SK-N-SH (cell line): Measurements from ENCODE around the gene SH3RF1. TPM values are rescaled to one million over a fixed set of nuclear protein-coding genes. Genes with fewer than 3 reads are reported as not detected.

ENCODE experiments used
- CTCF ChIA-PET: fragments of 300-600, 350-600 bp; formaldehyde crosslinking; extraction: SDS; loops from one replicate; lab custom pipeline; 2021; lab: Yijun Ruan, JAX
- POLR2A ChIA-PET: fragments of 350-600 bp; sonication (Branson Sonifier 250); formaldehyde crosslinking; extraction: SDS; loops from one replicate; lab custom pipeline; 2020; ENCODE audit warnings: antibody characterized with exemption, inconsistent platforms; lab: Yijun Ruan, JAX
- DNase-seq: peaks from one replicate; pipeline ENCODE4 v3.0.0; 2012
- H2AFZ ChIP-seq: fragments of 200-600 bp; sonication (generic); 2 replicates; pipeline ENCODE4 v1.8.1; 2016; ENCODE audit warnings: antibody characterized with exemption, mild to moderate bottlenecking, low read depth
- H3F3A ChIP-seq: fragments of 200-600 bp; sonication (generic); replicated peaks from 2 replicates; pipeline ENCODE3; 2016; ENCODE audit warnings: antibody characterized with exemption, mild to moderate bottlenecking; ENCODE audit not compliant: insufficient read depth
- H3K27ac ChIP-seq, 2 experiments: fragments of 200-500 bp in 1 of 2; fragments of 200-600 bp in 1 of 2; sonication (Bioruptor generic) in 1 of 2; sonication (generic), shearing (Covaris generic) in 1 of 2; 2 replicates each; pipeline versions ENCODE4 v1.5.1 to v1.6.1; 2014 to 2016; ENCODE audit warnings: low read depth in 2 of 2, inconsistent platforms in 1 of 2, low read length in 1 of 2, mild to moderate bottlenecking in 1 of 2, mixed read lengths in 1 of 2
- H3K27me3 ChIP-seq: fragments of 200-600 bp; sonication (generic), shearing (Covaris generic); 2 replicates; pipeline ENCODE4 v1.6.1; 2016; ENCODE audit warnings: mixed run types; ENCODE audit not compliant: insufficient read depth
- H3K36me3 ChIP-seq, 2 experiments: fragments of 200-500 bp in 1 of 2; fragments of 200-600 bp in 1 of 2; sonication (Bioruptor generic) in 1 of 2; sonication (generic) in 1 of 2; replicated peaks in 1 of 2; 2 replicates each; pipeline versions ENCODE3 to v1.5.1; 2014 to 2016; ENCODE audit warnings: low read length in 1 of 2, mild to moderate bottlenecking in 1 of 2; ENCODE audit not compliant: insufficient read depth in 2 of 2, control insufficient read depth in 1 of 2
- H3K4me1 ChIP-seq, 2 experiments: fragments of 200-500 bp in 1 of 2; fragments of 200-600 bp in 1 of 2; sonication (Bioruptor generic) in 1 of 2; sonication (generic), shearing (Covaris generic) in 1 of 2; 2 replicates each; pipeline versions ENCODE4 v1.5.1 to v1.6.1; 2014 to 2016; ENCODE audit warnings: low read depth in 1 of 2, low read length in 1 of 2, mixed run types in 1 of 2; ENCODE audit not compliant: insufficient read depth in 2 of 2, control insufficient read depth in 1 of 2
- H3K4me2 ChIP-seq: fragments of 200-600 bp; sonication (generic), shearing (Covaris generic); 2 replicates; pipeline ENCODE4 v1.6.1; 2017; ENCODE audit warnings: mixed run types
- H3K4me3 ChIP-seq, 2 experiments: fragments of 200-500 bp in 1 of 2; fragments of 200-600 bp in 1 of 2; sonication (Bioruptor generic) in 1 of 2; sonication (generic), shearing (Covaris generic) in 1 of 2; 2 replicates each; pipeline versions ENCODE4 v1.5.1 to v1.8.1; 2014 to 2016; ENCODE audit warnings: low read depth in 2 of 2, inconsistent platforms in 1 of 2, low read length in 1 of 2, mild to moderate bottlenecking in 1 of 2, mixed read lengths in 1 of 2, moderate library complexity in 1 of 2
- H3K79me2 ChIP-seq: fragments of 200-600 bp; sonication (generic); 2 replicates; pipeline ENCODE4 v1.8.1; 2017; ENCODE audit warnings: mild to moderate bottlenecking; ENCODE audit not compliant: insufficient read depth
- H3K9ac ChIP-seq: fragments of 200-600 bp; sonication (generic); 2 replicates; pipeline ENCODE4 v1.6.1; 2017; ENCODE audit warnings: mixed run types
- H3K9me2 ChIP-seq: fragments of 200-600 bp; sonication (generic); 2 replicates; pipeline ENCODE4 v1.6.1; 2017; ENCODE audit warnings: mixed run types
- H3K9me3 ChIP-seq: fragments of 200-600 bp; sonication (generic); 2 replicates; pipeline ENCODE4 v1.6.1; 2017; ENCODE audit warnings: mixed run types, mild to moderate bottlenecking, moderate library complexity
- H4K20me1 ChIP-seq: fragments of 200-600 bp; sonication (generic); 2 replicates; pipeline ENCODE4 v1.6.1; 2017; ENCODE audit warnings: mild to moderate bottlenecking, mixed run types; ENCODE audit not compliant: insufficient read depth
- EZH2phosphoT487 ChIP-seq: fragments of 200-600 bp; sonication (generic); IDR thresholded peaks from 2 replicates; pipeline ENCODE4 v1.6.1; 2017; ENCODE audit warnings: low read depth, mixed run types, mild to moderate bottlenecking, antibody characterized with exemption, moderate library complexity, borderline replicate concordance
- FOSL2 ChIP-seq: IDR thresholded peaks from 2 replicates; pipeline ENCODE4 v1.4.0; 2012; ENCODE audit warnings: low read depth, mild to moderate bottlenecking, moderate library complexity, borderline replicate concordance
- FOXJ3 ChIP-seq: sonication (generic); formaldehyde crosslinking; IDR thresholded peaks from 2 replicates; pipeline ENCODE4 v1.5.1; 2020; ENCODE audit warnings: mild to moderate bottlenecking, missing genetic modification reagents
- IRF3 ChIP-seq: fragments of 150-350 bp; IDR thresholded peaks from 2 replicates; pipeline ENCODE4 v1.6.1; 2016; ENCODE audit warnings: mild to moderate bottlenecking, low read depth, low read length
- JUND ChIP-seq: IDR thresholded peaks from 2 replicates; pipeline ENCODE4 v1.4.0; 2012
- MAX ChIP-seq: IDR thresholded peaks from 2 replicates; pipeline ENCODE4 v1.4.0; 2012; ENCODE audit warnings: low read depth
- MXI1 ChIP-seq: IDR thresholded peaks from 2 replicates; pipeline ENCODE4 v1.6.1; 2012; ENCODE audit warnings: mild to moderate bottlenecking, low read depth, low read length, improper control_type of control experiment
- NRF1 ChIP-seq: IDR thresholded peaks from 2 replicates; pipeline ENCODE4 v1.6.1; 2012; ENCODE audit warnings: low read depth, mild to moderate bottlenecking, low read length
- PBX3 ChIP-seq: IDR thresholded peaks from 2 replicates; pipeline ENCODE4; 2012
- RFX5 ChIP-seq: IDR thresholded peaks from 2 replicates; pipeline ENCODE4 v1.6.1; 2012; ENCODE audit warnings: mild to moderate bottlenecking, improper control_type of control experiment, low read length
- SMC3 ChIP-seq: IDR thresholded peaks from 2 replicates; pipeline ENCODE4 v1.6.1; 2012; ENCODE audit warnings: low read depth, low read length, improper control_type of control experiment
- TAF1 ChIP-seq: IDR thresholded peaks from 2 replicates; pipeline ENCODE4 v1.6.1; 2012; ENCODE audit warnings: low read depth, mild to moderate bottlenecking, low read length, moderate library complexity, borderline replicate concordance
- TCF12 ChIP-seq: IDR thresholded peaks from 2 replicates; pipeline ENCODE4 v1.4.0; 2012
- TEAD4 ChIP-seq: IDR thresholded peaks from 2 replicates; pipeline ENCODE4 v1.4.0; 2012; ENCODE audit warnings: mild to moderate bottlenecking, borderline replicate concordance; ENCODE audit not compliant: insufficient read depth
- YY1 ChIP-seq: IDR thresholded peaks from 2 replicates; pipeline ENCODE4 v1.4.0; 2012; ENCODE audit warnings: low read depth, mild to moderate bottlenecking
- whole genome bisulfite sequencing: methylation state at CpG from one replicate; pipeline ENCODE4 v1.1.6; 2017; ENCODE audit warnings: low lambda C conversion rate; 5-methylcytosine and 5-hydroxymethylcytosine counted together
- polyA plus RNA-seq, 3 experiments: library from polyadenylated mRNA; depleted of rRNA; stranded (reverse); fragments of >200 nt; gene quantifications; 2 replicates each; pipeline ENCODE4 v1.2.3, GENCODE V29; 2012
- TF ChIP-seq, protein P1 (sequence below): IDR thresholded peaks from 2 replicates; pipeline ENCODE4 v1.4.0; 2012; ENCODE audit warnings: low read depth, borderline replicate concordance
- TF ChIP-seq, protein P2 (sequence below): IDR thresholded peaks from 2 replicates; pipeline ENCODE4 v1.4.0; 2012; ENCODE audit warnings: low read depth, borderline replicate concordance
- TF ChIP-seq, protein P3 (sequence below): IDR thresholded peaks from 2 replicates; pipeline ENCODE4 v1.6.1; 2012; ENCODE audit warnings: mild to moderate bottlenecking, low read depth, low read length, moderate library complexity

Gene SH3RF1
- polyA plus RNA-seq, 1 of the 3 experiments (the other 2 are of a cell fraction) = 22.0 TPM

- no peaks in the 10 kb centered on the region; the same call in 1 of the 2 replicates for H3K9me3 ChIP-seq
- no peak for DNase-seq
- no peaks in the 10 kb centered on the region for H3K9me2 ChIP-seq
- TF ChIP-seq EZH2phosphoT487 (no peak), TAF1 (no peak), JUND (no peak), TCF12 (no peak), TEAD4 (no peak)
- TF ChIP-seq, protein P1, sequence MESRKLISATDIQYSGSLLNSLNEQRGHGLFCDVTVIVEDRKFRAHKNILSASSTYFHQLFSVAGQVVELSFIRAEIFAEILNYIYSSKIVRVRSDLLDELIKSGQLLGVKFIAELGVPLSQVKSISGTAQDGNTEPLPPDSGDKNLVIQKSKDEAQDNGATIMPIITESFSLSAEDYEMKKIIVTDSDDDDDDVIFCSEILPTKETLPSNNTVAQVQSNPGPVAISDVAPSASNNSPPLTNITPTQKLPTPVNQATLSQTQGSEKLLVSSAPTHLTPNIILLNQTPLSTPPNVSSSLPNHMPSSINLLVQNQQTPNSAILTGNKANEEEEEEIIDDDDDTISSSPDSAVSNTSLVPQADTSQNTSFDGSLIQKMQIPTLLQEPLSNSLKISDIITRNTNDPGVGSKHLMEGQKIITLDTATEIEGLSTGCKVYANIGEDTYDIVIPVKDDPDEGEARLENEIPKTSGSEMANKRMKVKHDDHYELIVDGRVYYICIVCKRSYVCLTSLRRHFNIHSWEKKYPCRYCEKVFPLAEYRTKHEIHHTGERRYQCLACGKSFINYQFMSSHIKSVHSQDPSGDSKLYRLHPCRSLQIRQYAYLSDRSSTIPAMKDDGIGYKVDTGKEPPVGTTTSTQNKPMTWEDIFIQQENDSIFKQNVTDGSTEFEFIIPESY = no peak
- TF ChIP-seq, protein P2, sequence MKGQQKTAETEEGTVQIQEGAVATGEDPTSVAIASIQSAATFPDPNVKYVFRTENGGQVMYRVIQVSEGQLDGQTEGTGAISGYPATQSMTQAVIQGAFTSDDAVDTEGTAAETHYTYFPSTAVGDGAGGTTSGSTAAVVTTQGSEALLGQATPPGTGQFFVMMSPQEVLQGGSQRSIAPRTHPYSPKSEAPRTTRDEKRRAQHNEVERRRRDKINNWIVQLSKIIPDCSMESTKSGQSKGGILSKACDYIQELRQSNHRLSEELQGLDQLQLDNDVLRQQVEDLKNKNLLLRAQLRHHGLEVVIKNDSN = no peak
- TF ChIP-seq, protein P3, sequence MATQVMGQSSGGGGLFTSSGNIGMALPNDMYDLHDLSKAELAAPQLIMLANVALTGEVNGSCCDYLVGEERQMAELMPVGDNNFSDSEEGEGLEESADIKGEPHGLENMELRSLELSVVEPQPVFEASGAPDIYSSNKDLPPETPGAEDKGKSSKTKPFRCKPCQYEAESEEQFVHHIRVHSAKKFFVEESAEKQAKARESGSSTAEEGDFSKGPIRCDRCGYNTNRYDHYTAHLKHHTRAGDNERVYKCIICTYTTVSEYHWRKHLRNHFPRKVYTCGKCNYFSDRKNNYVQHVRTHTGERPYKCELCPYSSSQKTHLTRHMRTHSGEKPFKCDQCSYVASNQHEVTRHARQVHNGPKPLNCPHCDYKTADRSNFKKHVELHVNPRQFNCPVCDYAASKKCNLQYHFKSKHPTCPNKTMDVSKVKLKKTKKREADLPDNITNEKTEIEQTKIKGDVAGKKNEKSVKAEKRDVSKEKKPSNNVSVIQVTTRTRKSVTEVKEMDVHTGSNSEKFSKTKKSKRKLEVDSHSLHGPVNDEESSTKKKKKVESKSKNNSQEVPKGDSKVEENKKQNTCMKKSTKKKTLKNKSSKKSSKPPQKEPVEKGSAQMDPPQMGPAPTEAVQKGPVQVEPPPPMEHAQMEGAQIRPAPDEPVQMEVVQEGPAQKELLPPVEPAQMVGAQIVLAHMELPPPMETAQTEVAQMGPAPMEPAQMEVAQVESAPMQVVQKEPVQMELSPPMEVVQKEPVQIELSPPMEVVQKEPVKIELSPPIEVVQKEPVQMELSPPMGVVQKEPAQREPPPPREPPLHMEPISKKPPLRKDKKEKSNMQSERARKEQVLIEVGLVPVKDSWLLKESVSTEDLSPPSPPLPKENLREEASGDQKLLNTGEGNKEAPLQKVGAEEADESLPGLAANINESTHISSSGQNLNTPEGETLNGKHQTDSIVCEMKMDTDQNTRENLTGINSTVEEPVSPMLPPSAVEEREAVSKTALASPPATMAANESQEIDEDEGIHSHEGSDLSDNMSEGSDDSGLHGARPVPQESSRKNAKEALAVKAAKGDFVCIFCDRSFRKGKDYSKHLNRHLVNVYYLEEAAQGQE = no peak
- CTCF ChIA-PET = no interaction called here
- no peak overlapping the region for H3K4me2 ChIP-seq
- POLR2A ChIA-PET = no interaction called here
- H2AFZ ChIP-seq = no peak overlapping the region
- H3F3A ChIP-seq = peaks cover 25% of the 10 kb centered on the region
- H3K27ac ChIP-seq = no peak overlapping the region; a peak in 1 of 4 replicates
- peaks cover 33% of the 10 kb centered on the region for H4K20me1 ChIP-seq
- peaks cover 0 to 25% of the 10 kb centered on the region in 2 experiments for H3K36me3 ChIP-seq
- H3K79me2 ChIP-seq = peaks cover 100% of the 10 kb centered on the region
- peaks cover 9% of the 10 kb centered on the region in 2 experiments; a peak in 2 of 4 replicates for H3K4me1 ChIP-seq
- H3K27me3 ChIP-seq = no peaks in the 10 kb centered on the region
- no peak overlapping the region for H3K4me3 ChIP-seq
- WGBS = 84% methylated on average over 5 of the region's 5 CpGs
- H3K9ac ChIP-seq = no peak overlapping the region
Observed at GRCh38 chr4:169209388-169209883, 61.3 kb downstream of the SH3RF1 start.

- Histone ChIP-seq H3K79me2 (peaks cover 100% of the 10 kb centered on the region), H2AFZ (no peak overlapping the region), H3K36me3 (peaks cover 0 to 15% of the 10 kb centered on the region in 2 experiments), H3K9me2 (no peaks in the 10 kb centered on the region), H3K4me3 (no peak overlapping the region), H3K9me3 (no peaks in the 10 kb centered on the region), H3K27me3 (no peaks in the 10 kb centered on the region), H3K4me2 (no peak overlapping the region), H3K27ac (peak overlapping the region in 1 of 2 experiments; percentile 59; a peak in 2 of 4 replicates), H3K4me1 (peaks cover 9% of the 10 kb centered on the region in 2 experiments; a peak in 2 of 4 replicates), H4K20me1 (peaks cover 33% of the 10 kb centered on the region), H3F3A (peaks cover 25% of the 10 kb centered on the region), H3K9ac (no peak overlapping the region)
- DNase-seq = no peak
- ChIA-PET POLR2A (no interaction called here), CTCF (no interaction called here)
- WGBS = 96% methylated on average over 1 of the region's 1 CpG
- TF ChIP-seq YY1 = no peak
- no peak for TF ChIP-seq MAX
- TF ChIP-seq MXI1 = no peak
- no peak for TF ChIP-seq NRF1
- no peak for TF ChIP-seq PBX3
- no peak for TF ChIP-seq FOXJ3 (CRISPR knock-in tag)
- no peak for TF ChIP-seq IRF3
- no peak for TF ChIP-seq FOSL2
- TF ChIP-seq RFX5 = no peak
- TF ChIP-seq SMC3 = no peak
Observed at GRCh38 chr4:169208516-169208915, 62.2 kb downstream of the SH3RF1 start.
